Measurements from ENCODE around the gene YWHAE.
A peak's percentile ranks its signal among the peaks of the same experiment; 100 is the strongest.
"Not testable (repeated sequence)": the region's sequence is repeated elsewhere in the genome, so short reads cannot be mapped to it uniquely, and the experiment has no call there.

The YWHAE gene

GRCh38 chr17:1412185-1413110, 12.4 kb upstream of the YWHAE start:
- no peak overlapping the region for H2AFZ ChIP-seq (ENCODE audit: low read length, unreplicated experiment)
- peaks cover 13% of the 10 kb centered on the region for H3K4me1 ChIP-seq (ENCODE audit: control insufficient read depth, insufficient read depth, low read length, unreplicated experiment)
- H3K79me2 ChIP-seq (ENCODE audit: control insufficient read depth, insufficient read depth, low read length, unreplicated experiment): no peaks in the 10 kb centered on the region
- H3K27ac ChIP-seq (ENCODE audit: low read depth, low read length): peak overlapping the region; percentile 64
- peak overlapping the region; percentile 54; the same call in 1 of the 2 replicates for H3K4me3 ChIP-seq (ENCODE audit: low read depth, low read length)
- no peaks in the 10 kb centered on the region for H3K27me3 ChIP-seq (ENCODE audit: insufficient read depth, low read length)
- H3K36me3 ChIP-seq (ENCODE audit: insufficient read depth, low read length): no peaks in the 10 kb centered on the region

- H3K27me3 ChIP-seq (ENCODE audit: insufficient read depth, low read length): no peaks in the 10 kb centered on the region
- peaks cover 5% of the 10 kb centered on the region; the same call in 1 of the 2 replicates for H3K36me3 ChIP-seq (ENCODE audit: insufficient read depth, low read length)
- H3K4me3 ChIP-seq (ENCODE audit: low read depth, low read length): no peak overlapping the region
- peaks cover 28% of the 10 kb centered on the region for H3K79me2 ChIP-seq (ENCODE audit: control insufficient read depth, insufficient read depth, low read length, unreplicated experiment)
- no peak overlapping the region for H2AFZ ChIP-seq (ENCODE audit: low read length, unreplicated experiment)
- H3K27ac ChIP-seq (ENCODE audit: low read depth, low read length): no peak overlapping the region
- H3K4me1 ChIP-seq (ENCODE audit: control insufficient read depth, insufficient read depth, low read length, unreplicated experiment): peaks cover 7% of the 10 kb centered on the region
These were observed 2.2 kb upstream of the YWHAE start for GRCh38 chr17:1402262-1402586.

- Histone ChIP-seq H3K27me3 (ENCODE audit: insufficient read depth, low read length) (no peaks in the 10 kb centered on the region), H3K4me3 (ENCODE audit: low read depth, low read length) (peak overlapping the region; percentile 88), H3K4me1 (ENCODE audit: control insufficient read depth, insufficient read depth, low read length, unreplicated experiment) (peaks cover 17% of the 10 kb centered on the region), H2AFZ (ENCODE audit: low read length, unreplicated experiment) (no peak overlapping the region), H3K36me3 (ENCODE audit: insufficient read depth, low read length) (peaks cover 5% of the 10 kb centered on the region; the same call in 1 of the 2 replicates), H3K27ac (ENCODE audit: low read depth, low read length) (peak overlapping the region; percentile 95), H3K79me2 (ENCODE audit: control insufficient read depth, insufficient read depth, low read length, unreplicated experiment) (peaks cover 59% of the 10 kb centered on the region)
These were observed 917 bp downstream of the YWHAE start for GRCh38 chr17:1398931-1399678.

- H2AFZ ChIP-seq (ENCODE audit: low read length, unreplicated experiment): no peak overlapping the region
- peaks cover 5% of the 10 kb centered on the region; the same call in 1 of the 2 replicates for H3K36me3 ChIP-seq (ENCODE audit: insufficient read depth, low read length)
- H3K4me1 ChIP-seq (ENCODE audit: control insufficient read depth, insufficient read depth, low read length, unreplicated experiment): peaks cover 27% of the 10 kb centered on the region
- peak overlapping the region; percentile 95; the same call in 1 of the 2 replicates for H3K27ac ChIP-seq (ENCODE audit: low read depth, low read length)
- H3K4me3 ChIP-seq (ENCODE audit: low read depth, low read length): peak overlapping the region; percentile 88
- no peaks in the 10 kb centered on the region for H3K27me3 ChIP-seq (ENCODE audit: insufficient read depth, low read length)
- peaks cover 70% of the 10 kb centered on the region for H3K79me2 ChIP-seq (ENCODE audit: control insufficient read depth, insufficient read depth, low read length, unreplicated experiment)
These were observed 2.0 kb downstream of the YWHAE start for GRCh38 chr17:1398028-1398427.

- not testable (repeated sequence) for H3K36me3 ChIP-seq (ENCODE audit: insufficient read depth, low read length); H3K27ac ChIP-seq (ENCODE audit: low read depth, low read length); H3K4me3 ChIP-seq (ENCODE audit: low read depth, low read length); H3K27me3 ChIP-seq (ENCODE audit: insufficient read depth, low read length); H2AFZ ChIP-seq (ENCODE audit: low read length, unreplicated experiment)
- H3K4me1 ChIP-seq (ENCODE audit: control insufficient read depth, insufficient read depth, low read length, unreplicated experiment): peaks cover 41% of the 10 kb centered on the region
- H3K79me2 ChIP-seq (ENCODE audit: control insufficient read depth, insufficient read depth, low read length, unreplicated experiment): peaks cover 88% of the 10 kb centered on the region
These were observed 4.0 kb downstream of the YWHAE start for GRCh38 chr17:1395876-1396665.

GRCh38 chr17:1391577-1391976, 8.4 kb downstream of the YWHAE start:
- no peak overlapping the region for H3K27ac ChIP-seq (ENCODE audit: low read depth, low read length)
- peaks cover 98% of the 10 kb centered on the region for H3K79me2 ChIP-seq (ENCODE audit: control insufficient read depth, insufficient read depth, low read length, unreplicated experiment)
- no peaks in the 10 kb centered on the region for H3K27me3 ChIP-seq (ENCODE audit: insufficient read depth, low read length)
- H2AFZ ChIP-seq (ENCODE audit: low read length, unreplicated experiment): no peak overlapping the region
- H3K36me3 ChIP-seq (ENCODE audit: insufficient read depth, low read length): no peaks in the 10 kb centered on the region
- H3K4me1 ChIP-seq (ENCODE audit: control insufficient read depth, insufficient read depth, low read length, unreplicated experiment): peaks cover 60% of the 10 kb centered on the region
- H3K4me3 ChIP-seq (ENCODE audit: low read depth, low read length): no peak overlapping the region

GRCh38 chr17:1390432-1391367, 9.3 kb downstream of the YWHAE start:
- peaks cover 98% of the 10 kb centered on the region for H3K79me2 ChIP-seq (ENCODE audit: control insufficient read depth, insufficient read depth, low read length, unreplicated experiment)
- no peaks in the 10 kb centered on the region for H3K27me3 ChIP-seq (ENCODE audit: insufficient read depth, low read length)
- peak overlapping the region; percentile 13; the same call in 1 of the 2 replicates for H3K4me3 ChIP-seq (ENCODE audit: low read depth, low read length)
- H2AFZ ChIP-seq (ENCODE audit: low read length, unreplicated experiment): no peak overlapping the region
- H3K36me3 ChIP-seq (ENCODE audit: insufficient read depth, low read length): no peaks in the 10 kb centered on the region
- peaks cover 62% of the 10 kb centered on the region for H3K4me1 ChIP-seq (ENCODE audit: control insufficient read depth, insufficient read depth, low read length, unreplicated experiment)
- peak overlapping the region; percentile 39 for H3K27ac ChIP-seq (ENCODE audit: low read depth, low read length)

- H2AFZ ChIP-seq (ENCODE audit: low read length, unreplicated experiment); H3K27me3 ChIP-seq (ENCODE audit: insufficient read depth, low read length); H3K4me3 ChIP-seq (ENCODE audit: low read depth, low read length); H3K27ac ChIP-seq (ENCODE audit: low read depth, low read length); H3K36me3 ChIP-seq (ENCODE audit: insufficient read depth, low read length): not testable (repeated sequence)
- H3K79me2 ChIP-seq (ENCODE audit: control insufficient read depth, insufficient read depth, low read length, unreplicated experiment): peaks cover 98% of the 10 kb centered on the region
- peaks cover 51% of the 10 kb centered on the region for H3K4me1 ChIP-seq (ENCODE audit: control insufficient read depth, insufficient read depth, low read length, unreplicated experiment)
These were observed 12.4 kb downstream of the YWHAE start for GRCh38 chr17:1387490-1388227.

GRCh38 chr17:1386675-1387190, 13.3 kb downstream of the YWHAE start:
- not testable (repeated sequence) for H2AFZ ChIP-seq (ENCODE audit: low read length, unreplicated experiment); H3K4me3 ChIP-seq (ENCODE audit: low read depth, low read length); H3K27ac ChIP-seq (ENCODE audit: low read depth, low read length); H3K36me3 ChIP-seq (ENCODE audit: insufficient read depth, low read length); H3K27me3 ChIP-seq (ENCODE audit: insufficient read depth, low read length)
- peaks cover 44% of the 10 kb centered on the region for H3K4me1 ChIP-seq (ENCODE audit: control insufficient read depth, insufficient read depth, low read length, unreplicated experiment)
- H3K79me2 ChIP-seq (ENCODE audit: control insufficient read depth, insufficient read depth, low read length, unreplicated experiment): peaks cover 97% of the 10 kb centered on the region

Measured in ACC112 (cell line).